Measurements from ENCODE around the gene PPP1R16B.

Gene PPP1R16B

DNA sequence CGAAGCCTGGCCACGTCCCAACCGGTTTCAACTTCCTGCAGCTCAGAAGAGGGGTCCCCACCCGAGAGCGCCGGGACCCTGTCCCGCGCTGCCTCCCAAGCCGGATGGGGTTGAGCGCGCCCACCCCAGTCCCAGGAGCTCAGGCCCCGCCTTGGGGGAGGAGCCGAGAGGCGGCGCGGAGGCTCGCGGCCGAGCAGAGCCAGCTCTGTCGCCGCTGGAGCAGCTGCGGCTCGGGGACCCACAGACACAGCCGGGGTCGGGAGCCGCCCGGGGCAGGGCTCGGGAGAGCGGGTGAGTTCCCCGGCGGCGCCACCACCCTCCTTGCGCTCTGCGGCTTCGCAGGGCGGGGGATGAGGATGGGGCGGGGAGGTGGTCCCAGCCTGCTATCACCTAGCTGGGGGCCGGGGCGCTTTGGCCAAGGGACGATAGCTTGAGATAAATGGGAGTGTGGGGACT lies at the start of gene PPP1R16B (continued):
- TF ChIP-seq, protein P1, sequence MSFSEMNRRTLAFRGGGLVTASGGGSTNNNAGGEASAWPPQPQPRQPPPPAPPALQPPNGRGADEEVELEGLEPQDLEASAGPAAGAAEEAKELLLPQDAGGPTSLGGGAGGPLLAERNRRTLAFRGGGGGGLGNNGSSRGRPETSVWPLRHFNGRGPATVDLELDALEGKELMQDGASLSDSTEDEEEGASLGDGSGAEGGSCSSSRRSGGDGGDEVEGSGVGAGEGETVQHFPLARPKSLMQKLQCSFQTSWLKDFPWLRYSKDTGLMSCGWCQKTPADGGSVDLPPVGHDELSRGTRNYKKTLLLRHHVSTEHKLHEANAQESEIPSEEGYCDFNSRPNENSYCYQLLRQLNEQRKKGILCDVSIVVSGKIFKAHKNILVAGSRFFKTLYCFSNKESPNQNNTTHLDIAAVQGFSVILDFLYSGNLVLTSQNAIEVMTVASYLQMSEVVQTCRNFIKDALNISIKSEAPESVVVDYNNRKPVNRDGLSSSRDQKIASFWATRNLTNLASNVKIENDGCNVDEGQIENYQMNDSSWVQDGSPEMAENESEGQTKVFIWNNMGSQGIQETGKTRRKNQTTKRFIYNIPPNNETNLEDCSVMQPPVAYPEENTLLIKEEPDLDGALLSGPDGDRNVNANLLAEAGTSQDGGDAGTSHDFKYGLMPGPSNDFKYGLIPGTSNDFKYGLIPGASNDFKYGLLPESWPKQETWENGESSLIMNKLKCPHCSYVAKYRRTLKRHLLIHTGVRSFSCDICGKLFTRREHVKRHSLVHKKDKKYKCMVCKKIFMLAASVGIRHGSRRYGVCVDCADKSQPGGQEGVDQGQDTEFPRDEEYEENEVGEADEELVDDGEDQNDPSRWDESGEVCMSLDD (tag by site-specific recombination; IDR thresholded peaks at IDR 0.05), result no peak
- TF ChIP-seq ZNF558 (tag by site-specific recombination; IDR thresholded peaks at IDR 0.05), result no peak
- TF ChIP-seq, protein P2, sequence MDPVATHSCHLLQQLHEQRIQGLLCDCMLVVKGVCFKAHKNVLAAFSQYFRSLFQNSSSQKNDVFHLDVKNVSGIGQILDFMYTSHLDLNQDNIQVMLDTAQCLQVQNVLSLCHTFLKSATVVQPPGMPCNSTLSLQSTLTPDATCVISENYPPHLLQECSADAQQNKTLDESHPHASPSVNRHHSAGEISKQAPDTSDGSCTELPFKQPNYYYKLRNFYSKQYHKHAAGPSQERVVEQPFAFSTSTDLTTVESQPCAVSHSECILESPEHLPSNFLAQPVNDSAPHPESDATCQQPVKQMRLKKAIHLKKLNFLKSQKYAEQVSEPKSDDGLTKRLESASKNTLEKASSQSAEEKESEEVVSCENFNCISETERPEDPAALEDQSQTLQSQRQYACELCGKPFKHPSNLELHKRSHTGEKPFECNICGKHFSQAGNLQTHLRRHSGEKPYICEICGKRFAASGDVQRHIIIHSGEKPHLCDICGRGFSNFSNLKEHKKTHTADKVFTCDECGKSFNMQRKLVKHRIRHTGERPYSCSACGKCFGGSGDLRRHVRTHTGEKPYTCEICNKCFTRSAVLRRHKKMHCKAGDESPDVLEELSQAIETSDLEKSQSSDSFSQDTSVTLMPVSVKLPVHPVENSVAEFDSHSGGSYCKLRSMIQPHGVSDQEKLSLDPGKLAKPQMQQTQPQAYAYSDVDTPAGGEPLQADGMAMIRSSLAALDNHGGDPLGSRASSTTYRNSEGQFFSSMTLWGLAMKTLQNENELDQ (tag by site-specific recombination; IDR thresholded peaks at IDR 0.05; ENCODE audit: low read depth), result no peak
- TF ChIP-seq, protein P3, sequence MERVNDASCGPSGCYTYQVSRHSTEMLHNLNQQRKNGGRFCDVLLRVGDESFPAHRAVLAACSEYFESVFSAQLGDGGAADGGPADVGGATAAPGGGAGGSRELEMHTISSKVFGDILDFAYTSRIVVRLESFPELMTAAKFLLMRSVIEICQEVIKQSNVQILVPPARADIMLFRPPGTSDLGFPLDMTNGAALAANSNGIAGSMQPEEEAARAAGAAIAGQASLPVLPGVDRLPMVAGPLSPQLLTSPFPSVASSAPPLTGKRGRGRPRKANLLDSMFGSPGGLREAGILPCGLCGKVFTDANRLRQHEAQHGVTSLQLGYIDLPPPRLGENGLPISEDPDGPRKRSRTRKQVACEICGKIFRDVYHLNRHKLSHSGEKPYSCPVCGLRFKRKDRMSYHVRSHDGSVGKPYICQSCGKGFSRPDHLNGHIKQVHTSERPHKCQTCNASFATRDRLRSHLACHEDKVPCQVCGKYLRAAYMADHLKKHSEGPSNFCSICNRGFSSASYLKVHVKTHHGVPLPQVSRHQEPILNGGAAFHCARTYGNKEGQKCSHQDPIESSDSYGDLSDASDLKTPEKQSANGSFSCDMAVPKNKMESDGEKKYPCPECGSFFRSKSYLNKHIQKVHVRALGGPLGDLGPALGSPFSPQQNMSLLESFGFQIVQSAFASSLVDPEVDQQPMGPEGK (tag by site-specific recombination; IDR thresholded peaks at IDR 0.05), result peak; percentile 14; the same call in 1 of the 2 replicates
- TF ChIP-seq ZNF423 (tag by site-specific recombination; IDR thresholded peaks at IDR 0.05), result no peak
- no peak for TF ChIP-seq ZNF549 (tag by site-specific recombination; IDR thresholded peaks at IDR 0.05)
- TF ChIP-seq ZNF292 (tag by site-specific recombination; IDR thresholded peaks at IDR 0.05; ENCODE audit: borderline replicate concordance, low read depth), result no peak
- TF ChIP-seq, protein P4, sequence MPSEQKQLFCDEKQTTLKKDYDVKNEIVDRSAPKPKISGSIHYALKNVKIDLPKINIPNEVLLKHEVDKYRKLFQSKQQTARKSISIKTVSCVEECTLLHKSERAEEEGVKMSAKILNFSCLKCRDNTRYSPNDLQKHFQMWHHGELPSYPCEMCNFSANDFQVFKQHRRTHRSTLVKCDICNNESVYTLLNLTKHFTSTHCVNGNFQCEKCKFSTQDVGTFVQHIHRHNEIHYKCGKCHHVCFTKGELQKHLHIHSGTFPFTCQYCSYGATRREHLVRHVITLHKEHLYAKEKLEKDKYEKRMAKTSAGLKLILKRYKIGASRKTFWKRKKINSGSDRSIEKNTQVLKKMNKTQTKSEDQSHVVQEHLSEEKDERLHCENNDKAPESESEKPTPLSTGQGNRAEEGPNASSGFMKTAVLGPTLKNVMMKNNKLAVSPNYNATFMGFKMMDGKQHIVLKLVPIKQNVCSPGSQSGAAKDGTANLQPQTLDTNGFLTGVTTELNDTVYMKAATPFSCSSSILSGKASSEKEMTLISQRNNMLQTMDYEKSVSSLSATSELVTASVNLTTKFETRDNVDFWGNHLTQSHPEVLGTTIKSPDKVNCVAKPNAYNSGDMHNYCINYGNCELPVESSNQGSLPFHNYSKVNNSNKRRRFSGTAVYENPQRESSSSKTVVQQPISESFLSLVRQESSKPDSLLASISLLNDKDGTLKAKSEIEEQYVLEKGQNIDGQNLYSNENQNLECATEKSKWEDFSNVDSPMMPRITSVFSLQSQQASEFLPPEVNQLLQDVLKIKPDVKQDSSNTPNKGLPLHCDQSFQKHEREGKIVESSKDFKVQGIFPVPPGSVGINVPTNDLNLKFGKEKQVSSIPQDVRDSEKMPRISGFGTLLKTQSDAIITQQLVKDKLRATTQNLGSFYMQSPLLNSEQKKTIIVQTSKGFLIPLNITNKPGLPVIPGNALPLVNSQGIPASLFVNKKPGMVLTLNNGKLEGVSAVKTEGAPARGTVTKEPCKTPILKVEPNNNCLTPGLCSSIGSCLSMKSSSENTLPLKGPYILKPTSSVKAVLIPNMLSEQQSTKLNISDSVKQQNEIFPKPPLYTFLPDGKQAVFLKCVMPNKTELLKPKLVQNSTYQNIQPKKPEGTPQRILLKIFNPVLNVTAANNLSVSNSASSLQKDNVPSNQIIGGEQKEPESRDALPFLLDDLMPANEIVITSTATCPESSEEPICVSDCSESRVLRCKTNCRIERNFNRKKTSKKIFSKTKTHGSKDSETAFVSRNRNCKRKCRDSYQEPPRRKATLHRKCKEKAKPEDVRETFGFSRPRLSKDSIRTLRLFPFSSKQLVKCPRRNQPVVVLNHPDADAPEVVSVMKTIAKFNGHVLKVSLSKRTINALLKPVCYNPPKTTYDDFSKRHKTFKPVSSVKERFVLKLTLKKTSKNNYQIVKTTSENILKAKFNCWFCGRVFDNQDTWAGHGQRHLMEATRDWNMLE (tag by site-specific recombination; conservative IDR thresholded peaks at IDR 0.05; ENCODE audit: low read depth), result no peak
- no peak for TF ChIP-seq OSR2 (tag by site-specific recombination; IDR thresholded peaks at IDR 0.05)
- no peak for TF ChIP-seq ZNF175 (tag by site-specific recombination; IDR thresholded peaks at IDR 0.05)
- TF ChIP-seq, protein P5, sequence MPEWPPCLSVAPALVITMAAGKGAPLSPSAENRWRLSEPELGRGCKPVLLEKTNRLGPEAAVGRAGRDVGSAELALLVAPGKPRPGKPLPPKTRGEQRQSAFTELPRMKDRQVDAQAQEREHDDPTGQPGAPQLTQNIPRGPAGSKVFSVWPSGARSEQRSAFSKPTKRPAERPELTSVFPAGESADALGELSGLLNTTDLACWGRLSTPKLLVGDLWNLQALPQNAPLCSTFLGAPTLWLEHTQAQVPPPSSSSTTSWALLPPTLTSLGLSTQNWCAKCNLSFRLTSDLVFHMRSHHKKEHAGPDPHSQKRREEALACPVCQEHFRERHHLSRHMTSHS (tag by site-specific recombination; IDR thresholded peaks at IDR 0.05), result no peak
- TF ChIP-seq BCL11A (tag by site-specific recombination; IDR thresholded peaks at IDR 0.05; ENCODE audit: low read depth), result no peak
- no peak for TF ChIP-seq KLF10 (tag by site-specific recombination; IDR thresholded peaks at IDR 0.05)
- no peak for TF ChIP-seq ZNF324 (tag by site-specific recombination; IDR thresholded peaks at IDR 0.05)
- no peak for TF ChIP-seq ZNF707 (tag by site-specific recombination; IDR thresholded peaks at IDR 0.05)
